Melanocyte of skin (primary cell): ENCODE measurements around the gene WAPL. TPM values are rescaled to one million over a fixed set of nuclear protein-coding genes. Genes with fewer than 3 reads are reported as not detected.

Experiments
- small RNA-seq, 2 donors: library from RNA; depleted of rRNA; stranded (forward); fragments of <200 nt; gene quantifications; one replicate each; pipeline ENCODE3, GENCODE V24; 2012
- total RNA-seq, 2 donors: library from RNA; depleted of rRNA; stranded (reverse); fragments of >200 nt; gene quantifications; 2 replicates each; pipeline ENCODE4 v1.2.3, GENCODE V29; 2012

Gene WAPL
- 10 to 100 TPM; 30.6 to 47.6 TPM for total RNA-seq

GRCh38 chr10:86521678-86522509 is at the start of gene WAPL:
Gene WAPL, minus strand, starts transcription at chr10:86521792. Its CDS starts 3,723 bp downstream, at chr10:86518069.

Small RNAs within 50 kb of the gene (small RNA-seq; reads per million reads assigned to genes)
- 0 reads per million in 2 donors for gene RNU6-780P

Other genes with a start within 250 kb of the WAPL start
- under 1 TPM in 1 of 2 donors, not detected in 1; under 0.01 TPM for gene GRID1, start 155.0 kb downstream of the WAPL start, total RNA-seq
- gene OPN4, start 132.8 kb upstream of the WAPL start, total RNA-seq, result not detected
- 1 to 10 TPM; 1.0 to 1.7 TPM for gene LDB3, start 146.7 kb upstream of the WAPL start, total RNA-seq
- gene BMPR1A, start 234.8 kb upstream of the WAPL start, total RNA-seq, result 10 to 100 TPM; 38.5 to 47.0 TPM